Measurements from ENCODE around the gene SNRNP35.
A peak's percentile ranks its signal among the peaks of the same experiment; 100 is the strongest.
"Not testable (repeated sequence)": the region's sequence is repeated elsewhere in the genome, so short reads cannot be mapped to it uniquely, and the experiment has no call there.

SNRNP35 gene

GRCh38 chr12:123490089-123490488 is 32.1 kb downstream of the SNRNP35 start:
- DNase-seq = no peak

DNA sequence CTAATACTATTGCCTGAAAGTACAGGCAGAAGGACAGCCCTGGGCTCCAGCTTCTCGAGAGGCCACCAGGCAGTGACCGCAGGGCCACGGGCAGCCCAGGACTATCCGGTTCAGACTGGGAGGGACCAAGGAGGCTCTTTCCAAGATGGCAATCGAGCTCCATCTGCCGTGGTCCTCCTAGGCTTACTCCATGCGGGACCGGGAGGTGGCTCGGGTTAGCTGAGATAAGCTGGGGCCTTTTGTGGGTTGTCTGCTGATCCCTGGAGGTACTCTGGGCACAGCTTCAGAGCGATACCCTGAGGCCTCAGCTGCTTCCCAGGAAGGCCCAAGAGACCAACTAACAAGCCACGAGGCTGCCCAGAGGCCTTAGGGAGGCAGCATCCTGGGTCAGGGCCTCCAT is 33.1 kb downstream of the SNRNP35 start:
- DNase-seq = no peak

DNA sequence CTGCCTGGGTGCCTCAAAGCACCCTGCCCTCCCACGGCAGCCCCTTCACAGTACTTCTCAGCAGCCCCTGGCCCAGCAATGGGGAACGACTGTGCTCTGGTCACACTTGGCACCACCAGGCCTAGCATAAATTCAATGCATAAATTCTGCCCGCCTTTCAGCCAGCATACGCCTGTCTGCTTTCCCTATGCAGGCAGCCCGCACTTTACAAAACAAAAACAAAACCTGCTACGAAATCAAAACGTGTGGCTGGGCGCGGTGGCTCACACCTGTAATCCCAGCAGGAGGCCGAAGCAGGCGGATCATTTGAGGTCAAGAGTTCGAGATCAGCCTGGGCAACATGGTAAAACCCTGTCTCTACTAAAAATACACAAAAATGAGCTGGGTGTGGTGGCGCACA is 33.5 kb downstream of the SNRNP35 start:
- no peak for DNase-seq

- not testable (repeated sequence) for DNase-seq
Measured at GRCh38 chr12:123492339-123493039, 34.5 kb downstream of the SNRNP35 start.

DNA sequence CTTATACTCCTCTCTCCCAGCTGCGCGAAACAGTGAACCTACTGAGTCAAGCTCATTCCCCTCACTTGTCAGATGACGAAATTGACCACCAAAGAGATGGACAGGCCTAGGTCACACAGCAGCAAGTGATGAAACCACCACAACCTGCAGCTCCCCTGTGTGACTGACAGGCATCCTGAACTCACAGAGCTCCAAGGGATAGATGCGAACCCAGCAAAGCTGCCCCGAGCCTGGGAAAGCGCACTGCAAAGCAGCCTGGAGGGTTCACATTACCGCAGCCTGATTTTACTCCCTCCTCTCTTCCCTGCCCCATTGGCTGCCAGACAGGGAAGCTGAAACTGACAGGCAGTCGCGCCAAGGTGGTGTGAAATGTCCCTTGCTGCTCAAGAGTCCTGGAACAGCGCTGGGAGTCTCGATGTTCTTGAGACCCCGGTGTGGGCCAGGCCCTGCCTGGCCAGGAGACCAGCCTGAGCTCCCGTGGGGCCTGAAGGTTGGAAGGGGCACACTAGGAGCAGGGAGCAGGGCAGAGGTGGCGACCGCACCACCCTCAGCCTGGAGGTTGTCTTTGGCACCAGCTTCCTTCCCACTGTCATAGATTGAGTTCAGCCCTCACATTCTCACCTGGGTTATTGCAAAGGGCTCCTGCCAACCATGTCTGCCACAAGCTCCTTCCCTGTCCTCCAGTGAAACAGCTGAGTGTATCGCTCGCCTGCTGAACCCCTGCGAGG is 36.3 kb downstream of the SNRNP35 start:
- no peak for DNase-seq

GRCh38 chr12:123497065-123497464 is 39.1 kb downstream of the SNRNP35 start:
- DNase-seq = no peak

DNA sequence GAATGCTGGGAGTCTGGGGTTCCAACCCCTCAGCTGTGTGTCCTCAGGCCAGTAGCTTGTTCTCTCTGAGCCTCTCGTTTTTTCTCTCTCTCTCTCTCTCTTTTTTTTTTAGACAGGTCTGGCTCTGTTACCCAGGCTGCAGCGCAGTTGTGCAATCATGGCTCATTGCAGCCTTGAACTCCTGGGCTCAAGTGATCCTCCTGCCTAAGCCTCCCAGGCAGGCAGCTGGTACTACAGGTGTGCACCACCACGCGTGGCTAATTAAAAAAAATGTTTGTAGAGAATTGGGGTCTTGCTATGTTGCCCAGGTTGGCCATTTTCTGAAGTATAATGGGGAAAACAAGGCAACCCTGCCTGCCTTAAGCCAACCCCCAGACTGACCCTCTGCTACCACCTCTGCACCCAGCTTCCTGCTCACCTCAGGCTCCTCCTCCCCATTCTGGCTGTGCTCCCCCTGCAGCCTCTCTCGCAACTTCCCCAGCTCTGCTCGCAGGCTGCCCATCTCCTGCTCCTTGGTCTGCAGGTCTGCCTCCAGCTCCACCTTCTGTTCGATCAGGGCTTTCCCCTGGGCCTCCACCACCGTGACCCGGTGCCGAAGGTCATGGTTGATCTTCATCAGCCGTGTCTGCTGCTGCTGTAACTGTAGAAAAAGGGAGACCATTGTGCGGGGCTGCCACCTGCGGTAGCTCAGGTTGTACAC is 40.3 kb downstream of the SNRNP35 start:
- no peak for DNase-seq

DNA sequence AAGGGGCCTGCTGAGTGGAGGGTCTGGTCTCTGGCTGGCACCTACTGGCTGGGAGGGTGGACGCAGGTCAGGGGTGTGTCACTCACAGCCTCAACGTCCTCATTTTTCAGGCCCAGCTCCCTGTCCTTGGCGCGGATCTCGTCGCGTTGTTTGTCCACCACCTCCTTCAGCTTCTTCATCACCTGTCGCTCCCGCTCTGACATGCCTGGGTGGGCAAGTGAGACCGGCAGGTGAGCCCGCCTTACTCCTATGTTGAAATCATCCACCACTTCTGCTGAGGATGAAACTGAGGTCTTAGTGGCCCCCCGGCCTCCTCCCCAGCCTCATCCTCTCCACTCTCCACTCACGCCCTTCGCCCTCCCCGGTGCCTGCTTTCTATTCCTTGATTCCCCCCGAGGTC is 41.4 kb downstream of the SNRNP35 start:
- DNase-seq = no peak

DNA sequence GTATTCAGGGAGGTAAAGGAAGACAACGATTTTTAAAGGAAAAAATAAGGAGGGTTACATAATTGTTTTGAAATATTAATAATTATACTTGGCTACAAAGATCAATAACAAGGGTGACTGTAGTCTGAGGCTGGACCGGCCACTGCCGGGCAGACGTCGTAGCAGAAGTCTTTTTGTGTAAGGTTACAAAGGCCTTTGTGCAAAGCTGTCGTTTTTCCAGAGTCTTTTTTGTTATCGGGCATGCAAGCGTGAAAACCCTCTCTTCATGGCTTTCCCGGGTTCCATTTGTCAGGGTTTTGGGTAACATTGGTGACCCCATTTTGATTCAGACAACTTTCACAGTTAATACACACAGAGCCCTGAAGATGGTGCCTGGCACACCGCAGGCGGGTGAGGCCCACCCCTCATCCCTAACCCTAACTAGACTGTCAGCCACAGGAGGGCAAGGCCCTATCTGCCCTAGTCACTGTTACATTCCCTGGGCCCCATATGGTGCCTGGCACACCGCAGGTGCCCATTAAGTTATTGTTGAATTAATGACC is 44.3 kb downstream of the SNRNP35 start:
- DNase-seq = peak; percentile 22 to 72

DNA sequence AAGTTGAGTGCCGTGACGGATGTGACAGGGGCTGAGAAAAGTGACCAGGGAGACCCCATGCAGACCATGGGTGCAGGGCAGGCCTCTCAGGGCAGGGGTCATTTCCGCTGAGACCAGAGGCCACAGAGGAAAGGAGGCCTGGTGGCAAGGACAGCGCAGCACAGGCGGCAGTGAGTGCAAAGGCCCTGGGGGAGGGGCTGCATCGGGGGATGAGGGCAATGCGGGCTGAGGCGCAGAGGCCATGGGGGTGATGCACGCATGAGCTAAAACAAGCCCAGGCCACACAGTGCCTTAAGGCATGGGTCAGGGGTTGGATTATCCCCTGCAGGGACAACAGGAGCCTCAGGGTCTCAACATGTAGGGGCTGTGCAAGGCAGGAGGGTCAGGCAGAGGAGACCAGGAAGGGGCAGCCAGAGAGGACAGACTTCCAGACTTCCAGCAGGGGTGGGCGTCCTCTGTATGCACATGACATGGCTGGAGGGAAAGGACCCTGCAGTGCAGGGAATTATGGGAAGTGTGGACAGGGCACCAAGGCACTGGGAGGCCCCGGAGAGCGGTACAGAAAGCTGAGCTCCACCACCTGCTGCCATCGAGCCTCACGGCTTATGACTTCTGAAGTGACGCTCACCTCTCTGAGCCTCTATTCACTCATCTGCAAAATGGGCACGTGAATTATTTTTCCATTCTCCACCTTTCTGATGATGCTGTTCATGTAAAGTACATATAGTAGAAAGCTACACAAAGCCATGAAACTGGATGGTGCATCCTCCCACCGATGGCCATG is 48.3 kb downstream of the SNRNP35 start:
- DNase-seq = no peak

DNA sequence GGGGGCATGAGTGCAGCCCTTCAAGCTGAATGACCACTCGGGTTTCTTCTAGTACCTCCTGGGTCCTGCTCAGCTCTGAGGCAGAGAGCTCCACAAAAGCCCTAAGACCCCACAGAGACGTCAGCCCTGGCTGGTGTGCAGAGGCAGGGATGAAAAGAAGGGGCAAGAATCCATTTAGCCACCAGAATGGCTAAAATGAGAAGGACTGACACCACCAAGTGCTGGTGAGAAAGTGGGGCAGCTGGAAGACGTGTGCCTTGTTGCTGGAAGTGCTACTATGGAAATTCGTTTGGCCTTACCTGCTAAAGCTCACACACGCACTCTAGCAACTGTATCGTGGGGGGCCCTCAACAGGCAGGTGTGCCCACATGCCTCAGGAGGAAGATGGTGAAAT is 48.9 kb downstream of the SNRNP35 start:
- DNase-seq = no peak

DNA sequence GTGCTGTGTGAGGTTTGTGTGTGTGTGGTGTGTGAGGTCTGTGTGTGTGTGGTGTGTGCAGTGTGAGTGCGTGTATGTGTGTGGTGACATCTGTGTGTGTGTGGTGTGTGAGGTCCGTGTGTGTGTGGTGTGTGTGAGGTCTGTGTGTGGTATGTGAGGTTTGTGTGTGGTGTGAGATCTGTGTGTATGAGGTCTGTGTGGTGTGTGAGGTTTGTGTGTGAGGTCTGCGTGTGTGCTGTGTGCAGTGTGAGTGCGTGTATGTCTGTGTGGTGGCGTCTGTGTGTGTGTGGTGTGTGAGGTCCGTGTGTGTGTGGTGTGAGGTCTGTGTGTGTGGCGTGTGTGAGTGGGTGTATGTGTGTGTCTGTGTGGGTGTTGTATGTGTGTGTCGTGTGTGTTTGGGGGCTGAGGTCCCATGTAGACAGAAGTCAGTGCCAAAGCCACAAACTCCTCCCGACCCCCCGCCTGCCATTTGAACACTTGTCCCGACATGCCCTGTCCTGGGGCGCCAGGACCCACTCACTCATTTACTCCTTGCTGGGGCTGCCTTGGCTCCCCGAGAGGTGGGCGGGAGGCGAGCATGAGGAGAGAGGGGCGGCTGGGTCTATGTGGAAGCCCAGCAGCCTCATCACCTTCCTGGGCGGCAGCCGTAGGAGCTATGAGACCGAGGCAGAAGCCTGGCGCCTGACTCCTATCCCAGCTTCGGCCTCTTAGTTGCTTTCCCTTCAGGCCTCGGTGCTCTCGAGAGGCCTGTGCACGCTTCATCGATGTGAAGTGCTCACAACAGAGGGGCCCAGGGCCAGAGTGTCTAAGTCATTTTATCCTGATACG is 55.1 kb downstream of the SNRNP35 start:
- no peak for DNase-seq

GRCh38 chr12:123513805-123514204 is 55.9 kb downstream of the SNRNP35 start:
- DNase-seq = no peak

DNA sequence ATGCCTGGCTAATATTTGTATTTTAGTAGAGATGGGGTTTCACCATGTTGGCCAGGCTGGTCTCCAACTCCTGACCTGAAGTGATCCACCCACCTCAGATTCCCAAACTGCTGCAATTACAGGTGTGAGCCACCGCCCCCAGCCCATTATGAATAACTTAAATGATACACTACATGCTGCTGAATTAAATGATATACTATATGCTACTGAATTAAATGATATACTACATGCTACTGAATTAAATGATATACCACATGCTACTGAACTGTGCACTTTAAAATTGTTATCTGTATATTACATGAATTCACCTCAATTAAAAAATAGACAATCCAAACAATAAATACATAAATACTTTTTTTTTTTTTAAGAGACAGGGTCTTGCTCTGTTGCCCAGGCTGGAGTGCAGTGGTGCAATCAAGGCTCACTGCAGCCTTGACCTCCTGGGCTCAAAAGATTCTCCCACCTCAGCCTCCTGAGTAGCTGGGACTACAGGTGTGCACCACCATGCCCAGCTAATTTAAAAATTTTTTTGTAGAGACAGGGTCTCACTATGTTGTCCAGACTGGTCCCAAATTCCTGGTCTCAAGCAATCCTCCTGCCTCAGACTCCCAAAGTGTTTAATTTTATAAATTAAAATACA is 56.8 kb downstream of the SNRNP35 start:
- not testable (repeated sequence) for DNase-seq

- DNase-seq = no peak
Measured at GRCh38 chr12:123516216-123516780, 58.4 kb downstream of the SNRNP35 start.

Measured in hippocampal formation (tissue), 2 donors.